Bronchial epithelial cell (primary cell): ENCODE measurements around the gene GORASP1. TPM values are rescaled to one million over a fixed set of nuclear protein-coding genes. Genes with fewer than 3 reads are reported as not detected.

Experiments
- DNase-seq: peaks from one replicate; pipeline ENCODE4 v3.0.0-alpha.2; 2010; ENCODE audit warnings: low read depth
- FAIRE-seq: peaks from 2 replicates; lab custom pipeline; 2011; peaks lifted over from hg19 to GRCh38; lab: Jason Lieb, UNC
- H3K27me3 ChIP-seq: 2 replicates; pipeline ENCODE4 v1.5.1; 2011; ENCODE audit warnings: low read length; ENCODE audit not compliant: control insufficient read depth, insufficient read depth
- H3K36me3 ChIP-seq: 2 replicates; pipeline ENCODE4 v1.5.1; 2011; ENCODE audit warnings: low read length; ENCODE audit not compliant: control insufficient read depth, insufficient read depth
- H3K4me3 ChIP-seq: 2 replicates; pipeline ENCODE4 v1.5.1; 2011; ENCODE audit warnings: mild to moderate bottlenecking, low read depth, low read length, control low read depth
- total RNA-seq: library from RNA; depleted of rRNA; stranded (reverse); fragments of >200 nt; gene quantifications from 2 replicates; pipeline ENCODE4 v1.2.1, GENCODE V29; 2014
- TF ChIP-seq, protein P1 (sequence below): IDR thresholded peaks from 2 replicates; pipeline ENCODE4 v1.5.1; 2011; ENCODE audit warnings: mild to moderate bottlenecking, moderate library complexity, low read length, control low read depth, inconsistent platforms; ENCODE audit not compliant: insufficient read depth, severe bottlenecking

Gene GORASP1
- total RNA-seq, 1 donor from 2014 or later = 17.9 TPM

GRCh38 chr3:39133822-39134221 lies 26.4 kb upstream of the GORASP1 start:
- no peak overlapping the region for H3K4me3 ChIP-seq
- FAIRE-seq (no peak), DNase-seq (no peak)
- H3K27me3 ChIP-seq = no peaks in the 10 kb centered on the region
- H3K36me3 ChIP-seq = no peaks in the 10 kb centered on the region
- TF ChIP-seq, protein P1, sequence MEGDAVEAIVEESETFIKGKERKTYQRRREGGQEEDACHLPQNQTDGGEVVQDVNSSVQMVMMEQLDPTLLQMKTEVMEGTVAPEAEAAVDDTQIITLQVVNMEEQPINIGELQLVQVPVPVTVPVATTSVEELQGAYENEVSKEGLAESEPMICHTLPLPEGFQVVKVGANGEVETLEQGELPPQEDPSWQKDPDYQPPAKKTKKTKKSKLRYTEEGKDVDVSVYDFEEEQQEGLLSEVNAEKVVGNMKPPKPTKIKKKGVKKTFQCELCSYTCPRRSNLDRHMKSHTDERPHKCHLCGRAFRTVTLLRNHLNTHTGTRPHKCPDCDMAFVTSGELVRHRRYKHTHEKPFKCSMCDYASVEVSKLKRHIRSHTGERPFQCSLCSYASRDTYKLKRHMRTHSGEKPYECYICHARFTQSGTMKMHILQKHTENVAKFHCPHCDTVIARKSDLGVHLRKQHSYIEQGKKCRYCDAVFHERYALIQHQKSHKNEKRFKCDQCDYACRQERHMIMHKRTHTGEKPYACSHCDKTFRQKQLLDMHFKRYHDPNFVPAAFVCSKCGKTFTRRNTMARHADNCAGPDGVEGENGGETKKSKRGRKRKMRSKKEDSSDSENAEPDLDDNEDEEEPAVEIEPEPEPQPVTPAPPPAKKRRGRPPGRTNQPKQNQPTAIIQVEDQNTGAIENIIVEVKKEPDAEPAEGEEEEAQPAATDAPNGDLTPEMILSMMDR = no peak

- Histone ChIP-seq H3K27me3 (no peaks in the 10 kb centered on the region), H3K4me3 (no peak overlapping the region), H3K36me3 (no peaks in the 10 kb centered on the region)
- TF ChIP-seq, protein P1 = no peak
- DNase-seq (no peak), FAIRE-seq (no peak)
These were observed 25.7 kb upstream of the GORASP1 start for GRCh38 chr3:39133093-39133490.

DNA sequence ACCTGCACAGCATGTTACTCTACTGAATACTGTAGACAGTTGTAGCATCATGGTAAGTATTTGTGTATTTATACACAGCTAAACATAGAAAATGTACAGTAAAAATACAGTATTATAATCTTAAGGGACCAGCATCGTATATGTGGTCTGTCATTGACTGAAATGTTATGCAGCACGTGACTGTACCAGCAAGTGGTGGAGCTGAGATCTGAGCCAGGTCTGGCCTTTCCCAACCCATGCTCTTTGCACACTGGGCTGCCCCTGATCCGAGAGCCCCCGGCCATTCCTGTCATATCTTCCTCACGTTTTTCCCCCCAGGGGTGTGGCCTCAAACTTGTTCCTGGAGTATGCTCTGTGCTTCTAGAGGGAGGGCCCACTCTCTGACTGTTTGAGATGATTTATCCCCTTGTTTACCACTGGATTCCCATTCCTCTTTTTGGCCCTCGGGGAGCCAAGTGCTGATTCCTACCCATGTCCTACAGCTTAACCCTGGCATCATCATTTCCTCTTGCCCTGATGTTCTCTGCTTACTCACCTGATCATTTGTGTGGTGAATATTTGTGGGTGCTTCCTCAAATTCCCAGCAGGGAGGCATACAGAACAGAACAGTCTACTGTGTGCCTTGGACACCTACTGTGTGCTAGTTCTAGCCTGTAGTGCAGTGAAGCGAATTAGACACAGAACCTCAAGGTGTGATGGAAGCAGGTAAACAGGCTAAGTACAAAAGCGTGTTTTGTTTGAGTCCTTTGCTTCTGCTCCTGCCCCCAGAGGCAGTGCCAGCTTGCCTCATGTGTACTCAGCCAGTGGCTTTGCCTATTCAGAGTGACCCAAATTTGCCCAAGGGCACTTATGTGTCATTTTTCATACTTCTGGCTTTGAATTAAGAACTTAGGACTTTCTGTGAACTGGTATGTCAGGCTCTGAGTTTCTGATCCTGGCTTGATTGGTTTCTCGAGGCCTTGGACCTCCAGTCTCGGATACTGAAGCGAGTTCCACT lies 25.0 kb upstream of the GORASP1 start:
- no peak overlapping the region for H3K4me3 ChIP-seq
- TF ChIP-seq, protein P1 = no peak
- H3K27me3 ChIP-seq = no peaks in the 10 kb centered on the region
- no peak for FAIRE-seq
- H3K36me3 ChIP-seq = no peaks in the 10 kb centered on the region
- no peak for DNase-seq

DNA sequence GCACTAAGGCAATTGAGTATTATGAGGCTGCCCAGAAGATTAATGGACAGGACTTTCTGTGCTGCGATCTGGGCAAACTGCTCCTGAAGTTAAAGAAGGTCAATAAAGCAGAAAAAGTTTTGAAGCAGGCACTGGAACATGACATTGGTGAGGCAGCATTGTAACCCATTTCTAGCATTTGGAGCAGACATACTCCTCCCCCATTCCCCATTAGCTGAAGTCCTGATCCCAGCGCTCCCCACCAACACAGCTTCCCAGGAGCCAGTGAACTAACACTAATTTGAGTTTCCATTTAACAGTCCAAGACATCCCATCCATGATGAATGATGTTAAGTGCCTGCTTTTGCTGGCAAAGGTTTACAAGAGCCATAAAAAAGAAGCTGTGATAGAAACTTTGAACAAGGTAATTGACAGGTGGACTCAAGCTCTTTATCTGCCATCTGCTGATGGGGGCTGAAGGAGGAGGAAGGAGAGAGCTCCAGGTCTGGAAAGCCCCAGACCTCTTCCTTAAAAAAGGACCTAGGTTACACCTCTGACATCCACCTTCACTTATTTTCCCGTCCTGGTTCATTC lies 23.4 kb upstream of the GORASP1 start:
- H3K4me3 ChIP-seq = no peak overlapping the region
- TF ChIP-seq, protein P1 = no peak
- peak; percentile 23 for FAIRE-seq
- no peaks in the 10 kb centered on the region for H3K36me3 ChIP-seq
- DNase-seq = no peak
- H3K27me3 ChIP-seq = no peaks in the 10 kb centered on the region

GRCh38 chr3:39130026-39130425 lies 22.6 kb upstream of the GORASP1 start:
- DNase-seq (no peak), FAIRE-seq (no peak)
- Histone ChIP-seq H3K27me3 (no peaks in the 10 kb centered on the region), H3K4me3 (no peak overlapping the region), H3K36me3 (no peaks in the 10 kb centered on the region)
- TF ChIP-seq, protein P1 = no peak
